Coronary artery (tissue), 2 donors: ENCODE results near the gene C14orf93.

Experiments used
- DNase-seq: peaks from one replicate; pipeline ENCODE4 v3.0.0-alpha.2; 2017; ENCODE audit warnings: low spot score
- H3K27ac ChIP-seq, 2 donors: fragments of 200-600 bp; sonication (generic); one replicate each; pipeline ENCODE4 v1.5.1; 2016 to 2019
- H3K4me3 ChIP-seq: fragments of 200-600 bp; sonication (generic); 2 replicates; pipeline ENCODE4 v1.5.1; 2016; ENCODE audit warnings: mild to moderate bottlenecking, moderate library complexity
- CTCF ChIP-seq: fragments of 200-600 bp; sonication (generic); IDR thresholded peaks from one replicate; pipeline ENCODE4 v1.5.1; 2019; ENCODE audit warnings: antibody characterized with exemption

Gene C14orf93

DNA sequence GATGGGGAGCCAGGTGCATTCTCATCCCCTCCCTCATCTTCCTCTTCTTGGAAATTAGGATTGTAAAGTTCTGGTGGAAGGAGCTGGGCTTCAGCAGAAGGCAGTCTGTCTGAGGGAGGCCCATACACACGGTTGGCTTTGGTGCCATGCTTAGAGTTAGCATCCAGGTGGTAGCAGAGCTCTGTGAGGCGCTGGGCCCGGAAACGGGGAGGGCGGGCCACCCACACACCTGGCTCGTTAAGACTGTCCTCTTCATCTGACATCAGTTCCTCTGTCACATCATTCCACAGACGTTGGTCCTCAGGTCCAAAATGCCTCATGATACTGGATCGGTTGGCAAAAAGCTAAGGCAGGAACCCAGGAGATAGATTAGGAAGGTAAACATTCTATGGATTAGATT lies 22.7 kb downstream of the C14orf93 start:
- H3K27ac ChIP-seq, result no peak overlapping the region
- no peak for TF ChIP-seq CTCF
- no peak for DNase-seq
- H3K4me3 ChIP-seq, result no peak overlapping the region

DNA sequence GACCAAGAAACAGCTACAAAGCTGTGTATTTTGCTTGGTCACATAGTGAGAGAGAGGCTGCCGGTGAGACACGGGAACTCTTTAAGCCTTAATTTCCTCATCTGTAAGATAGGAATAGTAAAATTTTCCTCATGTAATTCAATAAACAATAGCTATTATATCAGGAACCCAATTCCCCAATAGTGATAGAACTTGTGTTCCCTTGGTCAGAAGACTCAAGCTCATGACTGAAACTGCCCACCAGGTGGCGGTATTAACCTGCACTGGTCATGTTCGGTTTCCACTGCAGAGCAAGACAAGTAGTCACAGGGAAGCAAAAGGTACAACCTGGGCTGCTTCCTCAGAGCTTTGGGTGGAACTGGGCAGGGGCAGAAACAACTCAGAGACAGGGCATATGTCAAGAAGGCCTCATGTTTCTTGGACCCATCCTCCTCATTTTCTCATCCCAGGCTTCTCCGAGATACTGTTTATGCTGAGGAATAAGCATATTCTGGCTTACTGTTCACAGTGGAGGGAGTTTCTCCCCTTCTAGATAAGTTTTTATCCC lies 23.4 kb downstream of the C14orf93 start:
- Histone ChIP-seq H3K27ac (no peak overlapping the region), H3K4me3 (no peak overlapping the region)
- peak; percentile 89 for DNase-seq
- TF ChIP-seq CTCF, result peak; percentile 82

DNA sequence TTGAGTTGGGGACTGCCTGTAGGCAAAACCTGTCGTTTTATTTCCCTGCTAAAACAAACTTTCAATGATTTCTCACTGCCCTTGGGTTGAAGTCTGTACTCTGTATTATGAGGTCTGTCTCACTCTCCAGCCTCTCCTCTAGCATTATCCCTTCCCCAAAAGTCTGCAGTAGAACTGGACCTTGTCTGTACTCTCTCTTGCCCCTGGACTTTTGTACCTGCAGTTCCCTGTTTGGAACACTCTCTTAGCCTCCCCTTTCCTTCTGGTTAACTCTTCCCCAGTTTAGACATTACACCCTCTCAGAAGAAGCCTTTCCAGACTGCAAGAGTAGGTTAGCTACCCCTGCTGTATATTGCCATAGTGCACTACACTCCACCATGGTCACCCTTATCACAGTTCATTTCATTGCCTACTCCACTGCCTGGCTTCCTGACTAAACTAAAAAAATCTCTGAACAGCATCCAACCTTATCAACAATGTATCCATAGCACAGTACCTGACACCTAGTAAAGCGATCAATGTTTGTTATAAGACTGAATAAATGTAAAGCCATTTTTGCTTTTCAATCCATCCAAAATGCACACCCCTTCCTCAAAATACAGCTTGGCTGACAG lies 23.9 kb downstream of the C14orf93 start:
- Histone ChIP-seq H3K27ac (no peak overlapping the region), H3K4me3 (no peak overlapping the region)
- no peak for TF ChIP-seq CTCF
- no peak for DNase-seq

GRCh38 chr14:22984959-22985658 lies 24.8 kb downstream of the C14orf93 start:
- TF ChIP-seq CTCF, result no peak
- H3K4me3 ChIP-seq, result no peak overlapping the region
- no peak for DNase-seq
- no peak overlapping the region for H3K27ac ChIP-seq

GRCh38 chr14:22982477-22983245 lies 27.3 kb downstream of the C14orf93 start, which contains the start of gene AJUBA:
TSS of gene AJUBA (minus strand) at chr14:22982551. CDS start at chr14:22982266, 285 bp downstream.
- DNase-seq, result peak; percentile 92
- H3K4me3 ChIP-seq, result peak within 1 kb of the TSS; percentile 94
- TF ChIP-seq CTCF, result no peak
- H3K27ac ChIP-seq, result peak within 1 kb of the TSS; percentile 67 to 95

- H3K27ac ChIP-seq, result peak overlapping the region; percentile 67 to 95
- peak overlapping the region; percentile 94 for H3K4me3 ChIP-seq
- no peak for DNase-seq
- TF ChIP-seq CTCF, result no peak
Observed at GRCh38 chr14:22981876-22982476, 28.0 kb downstream of the C14orf93 start.
